GM18520 (cell line): Measurements from ENCODE around the gene PLOD1.
"Not testable (repeated sequence)": the region's sequence is repeated elsewhere in the genome, so short reads cannot be mapped to it uniquely, and the experiment has no call there.

Experiments
- ATAC-seq: cut with Tn5 transposase; IDR thresholded peaks from one replicate; pipeline ENCODE4 v1.9.1; 2021; ENCODE audit not compliant: unreplicated experiment

The PLOD1 gene

DNA sequence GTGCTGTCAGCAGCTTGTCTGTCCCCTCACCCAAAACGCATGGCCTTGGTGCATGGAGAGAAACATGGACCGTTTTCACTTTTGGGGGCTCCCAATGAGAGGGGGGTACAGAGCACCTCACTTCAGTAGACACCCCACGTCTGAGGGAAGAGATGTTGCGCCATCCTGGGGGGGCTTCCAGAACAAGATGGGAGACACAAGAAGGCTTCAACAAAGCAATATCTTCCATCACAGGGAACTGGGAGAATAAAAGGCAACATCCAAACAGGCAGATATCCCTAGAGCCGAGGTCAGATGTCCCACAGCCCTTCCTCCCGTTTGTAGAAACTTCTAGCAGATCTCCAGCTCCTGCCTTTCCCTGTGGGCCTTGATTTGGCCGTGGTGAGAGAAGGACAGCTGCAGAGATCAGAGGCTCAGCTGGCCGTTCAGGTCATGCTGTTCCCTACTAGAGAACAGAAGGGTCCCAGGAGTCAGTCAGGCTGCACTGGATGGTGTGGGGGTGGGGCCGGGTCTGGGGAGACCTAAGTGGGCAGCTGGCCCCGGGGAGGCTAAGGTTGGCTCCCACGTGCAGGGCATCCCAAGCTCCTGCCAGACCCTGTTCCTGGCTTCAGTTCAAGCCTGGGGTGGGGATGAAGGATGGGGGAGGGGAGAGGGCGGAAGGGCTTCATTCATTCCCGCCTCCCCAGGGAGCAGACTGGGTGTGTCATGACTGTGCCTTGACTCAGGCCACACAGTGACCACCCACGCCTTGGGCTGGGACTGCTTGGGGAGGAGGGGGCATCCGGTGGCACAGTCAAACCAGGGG, 4.4 kb downstream of the PLOD1 start:
- no peak for ATAC-seq

- ATAC-seq: not testable (repeated sequence)
These were observed 5.3 kb downstream of the PLOD1 start for GRCh38 chr1:11939794-11940193.

- no peak for ATAC-seq
These were observed 5.9 kb downstream of the PLOD1 start for GRCh38 chr1:11940260-11940921.

DNA sequence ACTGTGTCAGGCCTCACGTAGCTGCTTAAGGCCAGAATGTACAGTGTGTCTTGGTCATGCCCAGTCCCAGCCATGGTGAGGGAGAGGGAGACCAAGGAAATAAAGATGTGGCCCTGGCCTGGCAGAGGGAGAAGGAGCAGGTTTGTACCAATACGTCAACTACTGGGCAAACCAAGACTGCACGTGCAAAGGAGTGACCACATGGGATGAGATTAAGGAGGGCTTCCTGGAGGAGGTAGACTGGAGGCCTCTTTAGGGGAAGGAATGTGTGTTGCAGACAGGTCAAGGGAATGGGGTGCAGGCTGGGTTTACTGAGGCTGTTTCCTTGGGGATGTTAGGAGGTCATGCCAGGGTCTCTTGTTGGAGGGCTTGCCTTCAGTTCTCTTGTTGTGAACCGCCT, 7.8 kb downstream of the PLOD1 start:
- ATAC-seq: no peak

DNA sequence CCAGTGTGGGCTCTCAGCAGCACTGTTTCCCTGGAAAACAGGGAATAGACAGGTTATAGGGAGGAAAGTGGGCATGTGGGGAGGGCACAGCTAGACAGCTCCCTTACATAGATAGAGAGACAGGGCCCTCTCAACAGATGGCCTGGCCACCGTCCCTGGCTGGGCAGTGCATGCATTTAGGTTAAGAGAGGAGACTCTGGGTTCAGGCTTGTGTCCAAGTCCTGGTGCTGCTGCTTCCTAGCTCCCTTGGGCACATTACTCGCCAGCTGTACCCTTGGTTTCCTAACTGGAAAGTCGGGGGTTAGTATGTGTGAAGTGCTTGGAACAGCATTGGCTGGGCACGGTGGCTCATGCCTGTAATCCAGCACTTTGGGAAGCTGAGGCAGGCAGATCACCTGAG, 9.1 kb downstream of the PLOD1 start:
- ATAC-seq: no peak

- ATAC-seq: no peak
These were observed 9.9 kb downstream of the PLOD1 start for GRCh38 chr1:11944358-11944931.

DNA sequence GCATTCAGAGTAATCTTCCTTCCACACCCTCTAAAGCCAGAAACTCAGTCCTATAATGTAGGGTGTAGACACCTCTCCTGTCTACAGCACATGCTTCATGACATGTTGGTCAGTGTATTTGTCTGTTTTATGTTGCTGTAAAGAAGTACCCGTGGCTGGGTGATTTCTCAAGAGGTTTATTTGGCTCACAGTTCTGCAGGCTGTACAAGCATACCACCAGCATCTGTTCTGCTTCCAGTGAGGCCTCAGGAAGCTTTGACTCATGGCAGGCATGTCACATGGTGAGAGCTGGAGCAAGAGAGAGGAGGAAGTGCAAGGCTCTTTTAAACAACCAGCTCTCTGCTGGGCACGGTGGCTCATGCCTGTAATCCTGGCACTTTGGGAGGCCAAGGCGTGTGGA, 12.1 kb downstream of the PLOD1 start:
- no peak for ATAC-seq

- ATAC-seq: no peak
These were observed 14.4 kb downstream of the PLOD1 start for GRCh38 chr1:11948822-11949458.

- no peak for ATAC-seq
These were observed 17.4 kb downstream of the PLOD1 start for GRCh38 chr1:11951901-11952300.

DNA sequence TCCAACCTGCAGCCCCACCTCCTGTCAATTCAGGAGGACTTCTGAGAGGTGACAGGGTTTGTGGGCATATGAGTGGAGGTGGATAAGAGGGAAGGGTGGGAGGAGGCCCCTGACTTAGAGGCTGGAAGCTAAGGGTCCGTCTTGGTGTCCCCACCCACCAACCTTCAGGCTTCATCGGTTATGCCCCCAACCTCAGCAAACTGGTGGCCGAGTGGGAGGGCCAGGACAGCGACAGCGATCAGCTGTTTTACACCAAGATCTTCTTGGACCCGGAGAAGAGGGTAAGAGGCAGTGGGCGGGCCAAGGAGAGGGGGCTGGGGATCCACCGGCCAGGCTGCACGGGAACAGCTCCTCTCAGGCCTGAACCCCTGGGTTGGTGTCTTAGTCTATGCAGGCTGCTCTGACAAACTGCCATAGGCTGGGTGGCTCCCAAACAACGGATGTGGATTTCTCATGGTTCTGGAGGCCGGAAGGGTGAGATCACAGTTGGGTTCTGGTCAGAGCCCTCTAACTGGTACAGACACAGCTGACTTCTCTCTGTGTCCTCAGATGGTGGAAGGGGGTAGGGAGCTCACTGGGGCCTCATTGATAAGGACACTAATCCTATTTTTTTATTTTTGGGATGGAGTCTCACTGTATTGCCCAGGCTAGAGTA, 18.1 kb downstream of the PLOD1 start:
- ATAC-seq: no peak

- ATAC-seq: no peak
These were observed 20.7 kb downstream of the PLOD1 start for GRCh38 chr1:11955221-11955620.

GRCh38 chr1:11957398-11957797, 22.9 kb downstream of the PLOD1 start:
- no peak for ATAC-seq

DNA sequence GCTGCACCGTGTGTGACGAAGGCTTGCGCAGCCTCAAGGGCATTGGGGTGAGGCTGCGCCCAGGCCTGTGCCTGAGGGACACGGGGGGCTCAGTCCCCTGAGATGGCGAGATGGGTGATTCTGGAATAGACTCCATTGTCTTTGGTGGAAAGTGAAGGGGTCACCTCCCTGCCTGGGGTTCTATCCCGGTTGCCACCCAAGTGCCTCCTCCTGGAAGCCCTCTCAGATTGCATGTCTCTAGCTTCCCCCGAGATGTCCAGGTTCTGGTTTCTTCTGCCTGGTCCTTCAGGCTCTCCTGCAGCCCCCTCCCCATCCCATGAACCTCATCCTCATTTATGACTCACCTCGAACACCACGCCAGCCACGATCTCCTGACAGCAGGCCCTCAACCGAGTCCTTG, 23.4 kb downstream of the PLOD1 start:
- ATAC-seq: no peak

GRCh38 chr1:11960276-11960675, 25.8 kb downstream of the PLOD1 start:
- ATAC-seq: no peak

DNA sequence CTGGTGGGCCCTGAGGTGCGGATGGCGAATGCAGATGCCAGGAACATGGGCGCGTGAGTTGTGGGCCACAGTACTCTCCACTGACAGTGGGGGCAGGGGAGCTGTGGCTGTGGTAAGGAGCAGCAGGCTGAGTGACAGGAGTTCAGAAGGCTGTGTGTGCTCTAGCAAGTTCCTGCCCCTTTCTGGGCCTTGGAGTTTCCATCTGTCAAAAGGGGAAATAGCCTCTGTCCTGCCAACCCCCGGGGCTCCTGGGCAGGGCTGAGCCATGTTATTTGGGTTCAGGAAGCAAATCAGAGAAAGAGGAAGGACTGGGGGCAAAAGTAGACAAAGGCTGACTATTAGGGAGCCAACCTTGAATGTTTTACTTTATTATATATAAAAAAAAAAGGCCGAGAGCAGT, 26.2 kb downstream of the PLOD1 start:
- no peak for ATAC-seq

DNA sequence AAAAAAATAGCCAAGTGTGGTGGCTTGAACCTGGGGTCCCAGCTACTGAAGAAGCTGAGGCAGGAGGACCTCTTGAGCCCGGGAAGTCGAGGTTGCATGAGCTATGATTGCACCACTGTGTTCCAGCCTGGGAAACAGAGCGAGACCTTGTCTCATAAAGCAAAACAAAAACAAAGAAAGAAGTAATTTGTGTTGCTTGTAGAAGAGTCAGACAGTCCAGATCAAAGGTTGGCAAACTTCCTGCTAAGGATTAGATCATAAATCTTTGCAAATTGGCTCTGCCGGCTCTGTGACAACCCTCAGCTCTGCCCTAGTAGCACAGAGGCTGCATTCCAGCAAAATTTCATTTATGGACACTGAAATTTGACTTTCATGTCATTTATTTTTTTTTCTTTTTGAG, 26.7 kb downstream of the PLOD1 start:
- no peak for ATAC-seq

DNA sequence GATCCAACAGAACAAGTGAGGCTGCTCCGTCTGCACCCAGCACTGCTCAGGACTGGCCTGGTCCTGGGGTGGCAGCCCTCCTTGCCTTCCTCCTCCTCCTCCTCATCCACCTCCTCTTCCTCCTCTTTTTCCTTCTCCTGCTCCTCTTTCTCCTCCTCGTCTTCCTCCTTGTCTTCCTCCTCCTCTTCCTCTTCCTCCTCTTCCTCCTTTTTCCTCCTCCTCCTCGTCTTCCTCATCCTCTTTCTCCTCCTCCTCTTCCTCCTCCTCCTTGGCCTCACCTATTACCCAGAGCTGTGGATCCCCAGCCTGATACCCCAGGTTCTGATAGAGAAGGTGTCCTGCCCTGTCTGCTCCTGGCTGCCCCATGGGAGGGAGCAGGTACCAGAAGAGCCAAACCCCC, 29.1 kb downstream of the PLOD1 start:
- no peak for ATAC-seq

GRCh38 chr1:11964656-11965055, 30.1 kb downstream of the PLOD1 start:
- no peak for ATAC-seq

GRCh38 chr1:11967028-11967547, 32.6 kb downstream of the PLOD1 start:
- no peak for ATAC-seq

GRCh38 chr1:11970441-11971185, 36.1 kb downstream of the PLOD1 start:
- no peak for ATAC-seq
